HepG2 (cell line): ENCODE results near the gene SLC35B2. TPM values are rescaled to one million over a fixed set of nuclear protein-coding genes. Genes with fewer than 3 reads are reported as not detected.
A peak's percentile ranks its signal among the peaks of the same experiment; 100 is the strongest.

ENCODE experiments used
- AGO2 ChIP-seq: fragments of 200-400 bp; formaldehyde crosslinking; optimal IDR thresholded peaks from 2 replicates; pipeline ENCODE3; 2017; ENCODE audit warnings: mild to moderate bottlenecking, low read depth, low read length, moderate library complexity
- ATF4 ChIP-seq, 2 experiments: fragments of 450-650 bp in 1 of 2; sonication (generic) in 1 of 2; formaldehyde crosslinking; IDR thresholded peaks; 2 replicates each; pipeline versions ENCODE4 v1.5.0 to v1.8.0; 2020 to 2022; ENCODE audit warnings: mild to moderate bottlenecking in 1 of 2, missing genetic modification reagents in 1 of 2
- BORCS8-MEF2B ChIP-seq: sonication (generic); formaldehyde crosslinking; IDR thresholded peaks from 2 replicates; pipeline ENCODE4 v1.8.0; 2022; ENCODE audit warnings: mild to moderate bottlenecking, missing genetic modification reagents
- CHD2 ChIP-seq: IDR thresholded peaks from 2 replicates; pipeline ENCODE4 v1.6.1; 2011; ENCODE audit warnings: low read depth, low read length, improper control_type of control experiment
- DNMT3B ChIP-seq: conservative IDR thresholded peaks from 2 replicates; pipeline ENCODE4 v1.6.1; 2016; ENCODE audit warnings: missing biosample characterization, control low read depth
- JARID2 ChIP-seq: sonication (generic); formaldehyde crosslinking; IDR thresholded peaks from 2 replicates; pipeline ENCODE4 v1.8.1; 2023; ENCODE audit warnings: missing genetic modification reagents, inconsistent platforms; ENCODE audit not compliant: insufficient replicate concordance
- NCOA5 ChIP-seq: sonication (generic); formaldehyde crosslinking; IDR thresholded peaks from 2 replicates; pipeline ENCODE4 v1.4.0; 2020; ENCODE audit warnings: missing genetic modification reagents
- NR2F6 ChIP-seq, 2 experiments: IDR thresholded peaks; 2 replicates each; pipeline ENCODE4 v1.6.1; 2016; ENCODE audit warnings: antibody characterized with exemption in 1 of 2, mild to moderate bottlenecking in 1 of 2
- POGZ ChIP-seq: sonication (generic); formaldehyde crosslinking; IDR thresholded peaks from 2 replicates; pipeline ENCODE4 v1.4.0; 2020; ENCODE audit warnings: mild to moderate bottlenecking, missing genetic modification reagents
- PPARG ChIP-seq: conservative IDR thresholded peaks from 2 replicates; pipeline ENCODE4 v1.6.1; 2016; ENCODE audit warnings: missing biosample characterization, missing genetic modification reagents
- RBAK ChIP-seq: sonication (generic); formaldehyde crosslinking; IDR thresholded peaks from 2 replicates; pipeline ENCODE4 v1.5.1; 2020; ENCODE audit warnings: mild to moderate bottlenecking, missing genetic modification reagents
- SMAD1 ChIP-seq: sonication (generic); formaldehyde crosslinking; IDR thresholded peaks from 2 replicates; pipeline ENCODE4 v1.4.0; 2020; ENCODE audit warnings: missing genetic modification reagents, low read depth, mild to moderate bottlenecking, borderline replicate concordance
- SP5 ChIP-seq: IDR thresholded peaks from 2 replicates; pipeline ENCODE4 v1.6.1; 2016; ENCODE audit warnings: low read depth, borderline replicate concordance
- YEATS2 ChIP-seq: sonication (generic); formaldehyde crosslinking; IDR thresholded peaks from 2 replicates; pipeline ENCODE4 v1.4.0; 2020; ENCODE audit warnings: missing genetic modification reagents, borderline replicate concordance
- ZBTB14 ChIP-seq: sonication (generic); formaldehyde crosslinking; IDR thresholded peaks from 2 replicates; pipeline ENCODE4 v1.4.0; 2020; ENCODE audit warnings: missing genetic modification reagents
- ZBTB42 ChIP-seq: sonication (generic); formaldehyde crosslinking; IDR thresholded peaks from 2 replicates; pipeline ENCODE4 v1.5.0; 2020; ENCODE audit warnings: mild to moderate bottlenecking, missing genetic modification reagents
- ZGPAT ChIP-seq: IDR thresholded peaks from 2 replicates; pipeline ENCODE4 v1.6.1; 2016; ENCODE audit warnings: mild to moderate bottlenecking
- ZNF207 ChIP-seq: fragments of 450-650 bp; IDR thresholded peaks from 2 replicates; pipeline ENCODE4 v1.6.1; 2016; ENCODE audit warnings: antibody characterized with exemption, borderline replicate concordance
- ZNF230 ChIP-seq: sonication (generic); formaldehyde crosslinking; IDR thresholded peaks from 2 replicates; pipeline ENCODE4 v1.4.0; 2020; ENCODE audit warnings: mild to moderate bottlenecking, missing genetic modification reagents
- ZNF431 ChIP-seq: sonication (generic); formaldehyde crosslinking; IDR thresholded peaks from 2 replicates; pipeline ENCODE4 v1.9.0; 2022; ENCODE audit warnings: missing genetic modification reagents, low read depth, mild to moderate bottlenecking, borderline replicate concordance
- ZNF629 ChIP-seq: sonication (generic); formaldehyde crosslinking; conservative IDR thresholded peaks from 2 replicates; pipeline ENCODE4 v1.5.0; 2020; ENCODE audit warnings: missing genetic modification reagents
- ZNF724P ChIP-seq: sonication (generic); formaldehyde crosslinking; IDR thresholded peaks from 2 replicates; pipeline ENCODE4 v1.8.0; 2022; ENCODE audit warnings: missing genetic modification reagents, borderline replicate concordance
- ZNF737 ChIP-seq: sonication (generic); formaldehyde crosslinking; IDR thresholded peaks from 2 replicates; pipeline ENCODE4 v1.5.0; 2020; ENCODE audit warnings: missing genetic modification reagents, mild to moderate bottlenecking, borderline replicate concordance
- polyA plus RNA-seq, 8 experiments: library from polyadenylated mRNA; depleted of rRNA in 3 of 8; stranded (reverse) in 7 of 8; unstranded in 1 of 8; fragments of >200 nt; fragmentation: Illumina TruSeq in 4 of 8; extraction: Trizol in 4 of 8; gene quantifications; 2 replicates each; pipeline versions ENCODE4 v1.2.1 to v1.2.3, GENCODE V29; 2011 to 2016; ENCODE audit warnings: low read depth in 4 of 8, missing spikeins in 1 of 8, mixed read lengths in 1 of 8; ENCODE audit not compliant: insufficient read depth in 1 of 8
- total RNA-seq, 5 experiments: library from RNA; depleted of rRNA; stranded (reverse); fragments of >200 nt; fragmentation: Illumina TruSeq; extraction: Trizol; gene quantifications; 2 replicates each; pipeline ENCODE4 v1.2.3, GENCODE V29; 2016; ENCODE audit warnings: low read depth in 1 of 5
- TF ChIP-seq, protein P1 (sequence below): sonication (generic); formaldehyde crosslinking; IDR thresholded peaks from 2 replicates; pipeline ENCODE4 v1.4.0; 2020; ENCODE audit warnings: mild to moderate bottlenecking, missing genetic modification reagents

Gene SLC35B2
- total and polyA plus RNA-seq, 2 of the 13 experiments (the other 11 are each of a cell fraction or from before 2014, with no cell fraction given): 61.1 to 148 TPM

DNA sequence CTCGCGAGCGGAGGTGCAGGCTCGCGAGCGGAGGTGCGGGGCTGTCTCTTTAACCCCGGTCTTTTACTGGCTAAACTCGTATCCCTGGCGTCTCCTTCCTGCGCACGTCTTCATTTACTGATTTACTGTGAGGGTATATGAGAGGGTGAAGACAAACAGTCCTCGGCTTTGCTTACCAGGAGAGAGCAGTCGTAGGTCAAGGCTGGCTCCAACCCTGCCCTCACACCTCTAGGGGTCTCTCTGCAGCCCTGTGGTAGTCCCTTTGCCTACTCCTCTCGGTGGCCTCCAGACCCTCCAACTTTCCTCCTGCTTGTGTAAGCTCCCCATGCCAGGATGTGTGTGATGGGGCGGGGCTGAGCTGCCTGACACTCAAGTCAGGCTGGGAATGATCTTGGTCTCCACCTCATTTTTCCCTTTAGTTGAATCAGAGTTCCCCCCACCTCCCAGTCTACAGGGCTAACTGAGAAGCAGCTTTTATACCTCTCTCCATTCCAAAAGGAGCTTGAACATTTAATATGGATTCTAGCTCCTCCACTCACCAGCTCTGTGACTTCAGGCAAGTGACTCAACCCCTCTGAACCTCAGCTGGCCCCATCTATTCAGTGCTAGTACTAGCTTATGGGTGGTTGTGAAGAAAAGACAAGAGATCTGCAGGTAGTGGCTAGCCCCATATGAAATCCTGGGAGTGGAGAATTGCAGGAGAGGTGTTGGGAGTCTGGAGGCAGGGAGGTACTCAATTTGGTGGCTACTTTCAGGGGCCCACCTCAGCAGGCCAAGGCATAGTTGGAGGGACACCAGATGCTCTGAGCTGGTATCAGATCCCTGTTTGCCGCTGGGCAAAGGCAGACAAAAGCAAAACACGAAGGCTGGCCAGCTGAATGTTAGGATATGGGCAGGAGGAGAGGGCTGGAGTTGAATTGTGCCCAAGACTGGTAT is 33.0 kb downstream of the SLC35B2 start (continued):
- TF ChIP-seq ZBTB14 (no peak), ZNF737 (CRISPR knock-in tag) (no peak), ZBTB42 (no peak), NCOA5 (CRISPR knock-in tag) (no peak), DNMT3B (CRISPR knock-in tag) (no peak), NR2F6 (IDR thresholded peaks at IDR 0.05) (no peak; the same call in 1 of the 2 replicates), NR2F6 (CRISPR knock-in tag; IDR thresholded peaks at IDR 0.05) (0 out of 2 replicates have a peak, but pooled peaks have one; percentile 3), SMAD1 (CRISPR knock-in tag) (no peak), ZNF629 (CRISPR knock-in tag) (no peak), SP5 (CRISPR knock-in tag) (peak; percentile 28; the same call in 1 of the 2 replicates), AGO2 (no peak), ZGPAT (CRISPR knock-in tag) (no peak), CHD2 (no peak), ATF4 (CRISPR knock-in tag; IDR thresholded peaks at IDR 0.05) (0 out of 4 replicates have a peak, but pooled peaks of 1 of the 2 experiments have one; percentile 19), ZNF724P (CRISPR knock-in tag) (0 out of 2 replicates have a peak, but pooled peaks have one; percentile 7), BORCS8-MEF2B (no peak), RBAK (CRISPR knock-in tag) (no peak), ZNF230 (CRISPR knock-in tag) (no peak; the same call in 1 of the 2 replicates), YEATS2 (CRISPR knock-in tag) (no peak), ZNF431 (CRISPR knock-in tag) (no peak), POGZ (no peak), ZNF207 (no peak), JARID2 (CRISPR knock-in tag) (no peak), PPARG (CRISPR knock-in tag) (no peak; the same call in 1 of the 2 replicates)
- TF ChIP-seq, protein P1, sequence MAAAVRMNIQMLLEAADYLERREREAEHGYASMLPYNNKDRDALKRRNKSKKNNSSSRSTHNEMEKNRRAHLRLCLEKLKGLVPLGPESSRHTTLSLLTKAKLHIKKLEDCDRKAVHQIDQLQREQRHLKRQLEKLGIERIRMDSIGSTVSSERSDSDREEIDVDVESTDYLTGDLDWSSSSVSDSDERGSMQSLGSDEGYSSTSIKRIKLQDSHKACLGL (CRISPR knock-in tag): peak; percentile 39; the same call in 1 of the 2 replicates
